ENCODE data around the gene PTTG2.

PTTG2 gene

DNA sequence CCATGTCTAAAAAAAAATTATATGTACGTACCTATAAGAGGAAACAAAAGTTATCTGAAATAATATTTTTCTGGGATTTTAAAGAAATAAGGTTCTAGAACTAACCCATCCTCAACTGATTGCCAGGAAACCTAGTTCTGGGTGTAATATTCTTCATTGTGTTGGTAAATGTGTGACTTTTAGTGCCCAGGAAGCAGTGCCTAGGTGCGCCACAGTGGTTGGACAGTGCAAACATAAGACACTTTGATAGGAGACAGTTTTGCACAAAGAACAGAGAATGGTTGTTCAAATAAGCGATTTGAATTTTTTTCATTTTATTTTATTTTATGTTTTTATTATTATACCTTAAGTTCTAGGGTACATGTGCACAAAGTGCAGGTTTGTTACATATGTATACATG, 22.0 kb upstream of the PTTG2 start:
- H3K4me3 ChIP-seq (replicated peaks in 1 of 2; ENCODE audit: low read depth in 2 of 2, low read length in 2 of 2) = no peak overlapping the region
- TF ChIP-seq, protein P1, sequence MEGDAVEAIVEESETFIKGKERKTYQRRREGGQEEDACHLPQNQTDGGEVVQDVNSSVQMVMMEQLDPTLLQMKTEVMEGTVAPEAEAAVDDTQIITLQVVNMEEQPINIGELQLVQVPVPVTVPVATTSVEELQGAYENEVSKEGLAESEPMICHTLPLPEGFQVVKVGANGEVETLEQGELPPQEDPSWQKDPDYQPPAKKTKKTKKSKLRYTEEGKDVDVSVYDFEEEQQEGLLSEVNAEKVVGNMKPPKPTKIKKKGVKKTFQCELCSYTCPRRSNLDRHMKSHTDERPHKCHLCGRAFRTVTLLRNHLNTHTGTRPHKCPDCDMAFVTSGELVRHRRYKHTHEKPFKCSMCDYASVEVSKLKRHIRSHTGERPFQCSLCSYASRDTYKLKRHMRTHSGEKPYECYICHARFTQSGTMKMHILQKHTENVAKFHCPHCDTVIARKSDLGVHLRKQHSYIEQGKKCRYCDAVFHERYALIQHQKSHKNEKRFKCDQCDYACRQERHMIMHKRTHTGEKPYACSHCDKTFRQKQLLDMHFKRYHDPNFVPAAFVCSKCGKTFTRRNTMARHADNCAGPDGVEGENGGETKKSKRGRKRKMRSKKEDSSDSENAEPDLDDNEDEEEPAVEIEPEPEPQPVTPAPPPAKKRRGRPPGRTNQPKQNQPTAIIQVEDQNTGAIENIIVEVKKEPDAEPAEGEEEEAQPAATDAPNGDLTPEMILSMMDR (IDR thresholded peaks at IDR 0.05; ENCODE audit: low read depth, low read length) = no peak
- no peak for DNase-seq (ENCODE audit: low read depth in 2 of 2)

DNA sequence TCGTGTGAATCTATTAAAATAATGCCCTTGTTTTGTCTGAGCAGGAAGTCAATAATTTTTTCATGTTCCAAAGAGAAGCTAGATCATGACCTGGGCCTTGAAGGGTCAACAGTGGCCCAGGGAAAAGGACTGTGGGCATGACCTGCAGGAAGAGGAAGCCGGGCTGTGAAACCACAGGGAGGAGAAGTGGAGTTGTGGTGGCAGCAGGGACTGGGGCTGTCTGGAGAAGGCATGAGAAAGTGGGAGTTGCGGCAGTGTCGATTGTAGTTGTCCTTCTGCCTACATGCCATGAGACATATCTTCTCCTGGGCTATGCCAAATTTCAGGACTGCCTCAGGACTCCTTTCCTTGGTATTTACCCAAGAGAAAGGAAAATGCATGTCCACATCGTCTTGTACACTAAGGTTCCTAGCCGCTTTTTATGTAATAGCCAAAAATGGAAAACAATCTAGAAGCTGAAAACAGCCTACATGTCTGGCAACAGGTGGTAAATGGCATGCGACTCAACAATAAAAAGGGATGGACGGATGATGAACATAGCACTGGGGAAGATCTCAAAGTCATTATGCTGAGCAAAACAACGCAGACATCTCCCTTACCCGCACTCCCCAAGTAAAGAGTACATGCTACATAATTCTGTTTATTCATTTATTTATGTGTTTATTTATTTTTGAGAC, 13.6 kb upstream of the PTTG2 start:
- DNase-seq (ENCODE audit: low read depth in 2 of 2) = no peak
- TF ChIP-seq, protein P1 (IDR thresholded peaks at IDR 0.05; ENCODE audit: low read depth, low read length) = no peak
- H3K4me3 ChIP-seq (replicated peaks in 1 of 2; ENCODE audit: low read depth in 2 of 2, low read length in 2 of 2) = no peak overlapping the region

DNA sequence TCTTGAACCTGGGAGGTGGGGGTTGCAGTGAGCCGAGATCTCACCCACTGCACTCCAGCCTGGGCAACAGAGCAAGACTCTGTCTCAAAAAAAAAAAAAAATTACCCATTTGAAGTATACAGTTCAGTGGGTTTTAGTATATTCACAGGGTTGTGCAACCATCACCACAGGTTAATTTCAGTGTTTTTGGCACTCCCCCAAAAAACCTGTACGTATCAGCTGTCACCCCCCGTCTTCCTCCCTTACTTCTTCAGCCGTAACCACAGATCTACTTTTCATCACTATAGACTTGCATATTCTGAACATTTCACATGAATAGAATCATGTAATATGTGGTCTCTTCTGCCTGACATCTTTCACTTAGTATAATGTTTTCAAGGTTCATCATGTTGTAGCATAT, 11.7 kb upstream of the PTTG2 start:
- TF ChIP-seq, protein P1 (IDR thresholded peaks at IDR 0.05; ENCODE audit: low read depth, low read length) = no peak
- H3K4me3 ChIP-seq (replicated peaks in 1 of 2; ENCODE audit: low read depth in 2 of 2, low read length in 2 of 2) = no peak overlapping the region
- DNase-seq (ENCODE audit: low read depth in 2 of 2) = no peak

DNA sequence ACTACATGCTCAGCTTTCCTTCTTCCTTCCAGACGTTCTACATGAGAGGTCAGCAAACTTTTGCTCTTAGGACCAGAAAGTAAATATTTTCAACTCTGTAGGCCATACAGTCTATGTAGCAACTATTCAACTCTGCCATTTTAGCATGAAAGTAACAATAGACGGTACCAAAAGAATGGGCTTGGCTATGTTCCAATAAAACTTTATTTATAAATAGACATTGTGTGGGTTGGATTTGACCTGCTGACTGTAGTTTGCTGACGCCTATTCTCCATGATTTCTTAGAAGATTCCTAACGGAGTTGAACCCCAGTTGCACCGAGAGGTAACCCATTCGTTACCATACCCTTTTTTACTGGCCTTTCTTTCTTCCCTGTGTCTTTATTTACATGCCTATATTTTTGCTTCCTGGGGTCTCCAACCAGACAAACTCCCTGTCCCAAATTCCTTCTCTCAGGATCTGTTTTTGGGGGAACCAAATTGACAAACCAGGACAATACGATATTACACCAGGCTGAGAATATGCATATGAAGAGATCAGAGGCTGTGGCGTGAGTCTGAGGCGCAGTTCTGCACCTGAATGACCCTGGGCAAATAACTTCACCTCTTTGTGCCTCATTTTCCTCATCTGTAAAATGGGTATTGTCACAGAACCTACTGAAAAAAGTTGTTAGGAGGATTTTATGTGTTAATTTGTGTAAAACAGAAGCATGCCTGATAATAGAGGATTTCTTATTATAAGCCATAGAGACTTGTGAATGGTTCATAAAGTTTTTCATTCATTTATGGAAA, 10.4 kb upstream of the PTTG2 start:
- DNase-seq (ENCODE audit: low read depth in 2 of 2) = no peak
- TF ChIP-seq, protein P1 (IDR thresholded peaks at IDR 0.05; ENCODE audit: low read depth, low read length) = no peak
- H3K4me3 ChIP-seq (replicated peaks in 1 of 2; ENCODE audit: low read depth in 2 of 2, low read length in 2 of 2) = no peak overlapping the region

DNA sequence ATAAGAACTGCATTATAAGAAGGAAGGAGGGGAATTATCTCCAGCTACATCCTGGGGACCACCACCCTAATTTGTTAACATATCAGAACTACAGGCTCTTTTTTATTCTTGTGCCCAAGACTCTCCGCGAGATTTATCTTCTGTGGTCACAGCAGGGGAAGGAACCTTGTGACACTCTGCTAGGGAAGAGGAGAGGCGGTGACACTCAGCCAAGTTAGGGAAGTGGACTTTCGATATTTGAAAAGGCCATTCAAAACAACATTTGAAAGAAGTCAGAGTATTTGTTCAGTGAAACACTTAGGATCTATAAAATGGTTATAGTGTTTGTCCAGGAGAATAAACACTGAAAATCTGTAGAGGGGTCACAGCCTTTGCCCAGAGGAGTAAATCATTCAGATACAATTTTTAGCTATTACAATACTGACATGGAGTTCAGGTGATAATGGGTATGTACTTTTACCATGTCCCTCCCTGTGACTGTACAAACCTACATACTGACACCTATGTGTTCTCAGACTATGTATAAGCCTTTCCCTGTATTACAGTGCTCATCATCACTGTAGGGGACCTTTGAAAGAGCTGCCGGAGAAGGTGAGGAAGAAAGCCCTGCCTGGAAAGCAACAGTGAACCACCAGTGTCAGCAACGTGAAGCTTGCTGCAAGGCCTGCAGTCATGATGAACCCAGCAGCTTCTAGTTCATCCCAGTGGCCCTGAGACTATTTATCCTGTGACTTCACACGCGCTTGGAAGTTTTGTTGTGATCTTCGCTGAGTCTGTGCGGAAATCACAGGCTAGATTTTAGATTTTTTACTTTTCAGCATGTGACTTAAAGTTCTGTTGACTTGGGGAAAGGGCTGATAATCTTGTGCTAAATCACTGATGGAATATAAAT, 8.5 kb upstream of the PTTG2 start:
- no peak overlapping the region for H3K4me3 ChIP-seq (replicated peaks in 1 of 2; ENCODE audit: low read depth in 2 of 2, low read length in 2 of 2)
- TF ChIP-seq, protein P1 (IDR thresholded peaks at IDR 0.05; ENCODE audit: low read depth, low read length) = no peak
- no peak for DNase-seq (ENCODE audit: low read depth in 2 of 2)

DNA sequence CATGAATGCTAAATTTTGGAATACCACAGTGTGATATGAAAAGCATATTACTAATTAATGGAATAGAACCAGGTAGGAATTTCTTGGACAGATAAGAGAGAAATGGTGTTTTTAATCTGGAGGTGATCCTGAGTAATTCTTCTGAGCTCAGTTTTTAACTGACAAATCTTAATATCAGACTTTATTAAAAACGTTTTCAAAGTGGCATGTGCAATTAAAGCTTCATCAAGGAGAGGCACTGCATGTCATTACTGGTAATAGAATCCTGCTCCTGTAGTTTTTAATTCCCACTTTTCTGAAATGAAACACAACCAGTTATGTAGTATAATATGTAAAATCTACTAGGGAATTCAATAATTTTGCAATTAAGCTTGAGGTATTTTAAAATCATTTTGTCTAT, 7.0 kb upstream of the PTTG2 start:
- DNase-seq (ENCODE audit: low read depth in 2 of 2) = no peak
- H3K4me3 ChIP-seq (replicated peaks in 1 of 2; ENCODE audit: low read depth in 2 of 2, low read length in 2 of 2) = no peak overlapping the region
- TF ChIP-seq, protein P1 (IDR thresholded peaks at IDR 0.05; ENCODE audit: low read depth, low read length) = no peak
